HepG2 (cell line): Measurements from ENCODE around the gene IKZF4. TPM values are rescaled to one million over a fixed set of nuclear protein-coding genes. Genes with fewer than 3 reads are reported as not detected.

Experiments
- FLYWCH1 ChIP-seq: sonication (generic); formaldehyde crosslinking; IDR thresholded peaks from 2 replicates; pipeline ENCODE4 v1.8.1; 2023; ENCODE audit warnings: mild to moderate bottlenecking, missing genetic modification reagents
- FOXA1 ChIP-seq, 2 experiments: fragments of 450-650 bp in 1 of 2; sonication (generic) in 1 of 2; formaldehyde crosslinking in 1 of 2; IDR thresholded peaks; 2 replicates each; pipeline versions ENCODE4 v1.4.0 to v1.6.1; 2016 to 2020; ENCODE audit warnings: missing genetic modification reagents in 1 of 2
- GMEB1 ChIP-seq: sonication (generic); formaldehyde crosslinking; IDR thresholded peaks from 2 replicates; pipeline ENCODE4 v1.5.1; 2020; ENCODE audit warnings: missing genetic modification reagents, mild to moderate bottlenecking, borderline replicate concordance
- HMGXB3 ChIP-seq: sonication (generic); formaldehyde crosslinking; IDR thresholded peaks from 2 replicates; pipeline ENCODE4 v1.4.0; 2020; ENCODE audit warnings: missing genetic modification reagents, borderline replicate concordance
- MXD1 ChIP-seq: sonication (generic); formaldehyde crosslinking; IDR thresholded peaks from 2 replicates; pipeline ENCODE4 v1.4.0; 2020; ENCODE audit warnings: mild to moderate bottlenecking, missing genetic modification reagents
- TAF1 ChIP-seq: sonication (generic); formaldehyde crosslinking; IDR thresholded peaks from 2 replicates; pipeline ENCODE4 v1.4.0; 2020; ENCODE audit warnings: missing genetic modification reagents
- THRA ChIP-seq: sonication (generic); formaldehyde crosslinking; IDR thresholded peaks from 2 replicates; pipeline ENCODE4 v1.4.0; 2020; ENCODE audit warnings: missing genetic modification reagents, borderline replicate concordance
- TOPORS ChIP-seq: sonication (generic); formaldehyde crosslinking; IDR thresholded peaks from 2 replicates; pipeline ENCODE4 v1.8.0; 2023; ENCODE audit warnings: mild to moderate bottlenecking, missing genetic modification reagents
- ZBED4 ChIP-seq: sonication (generic); formaldehyde crosslinking; IDR thresholded peaks from 2 replicates; pipeline ENCODE4 v1.4.0; 2020; ENCODE audit warnings: missing genetic modification reagents, borderline replicate concordance
- ZNF253 ChIP-seq: sonication (generic); formaldehyde crosslinking; IDR thresholded peaks from 2 replicates; pipeline ENCODE4 v1.8.0; 2022; ENCODE audit warnings: mild to moderate bottlenecking, missing genetic modification reagents, borderline replicate concordance
- ZNF740 ChIP-seq: sonication (generic); formaldehyde crosslinking; IDR thresholded peaks from 2 replicates; pipeline ENCODE4 v1.4.0; 2020; ENCODE audit warnings: missing genetic modification reagents
- ZNF816 ChIP-seq: sonication (generic); formaldehyde crosslinking; IDR thresholded peaks from 2 replicates; pipeline ENCODE4 v1.8.0; 2022; ENCODE audit warnings: missing genetic modification reagents, mild to moderate bottlenecking, borderline replicate concordance
- polyA plus RNA-seq, 8 experiments: library from polyadenylated mRNA; depleted of rRNA in 3 of 8; stranded (reverse) in 7 of 8; unstranded in 1 of 8; fragments of >200 nt; fragmentation: Illumina TruSeq in 4 of 8; extraction: Trizol in 4 of 8; gene quantifications; 2 replicates each; pipeline versions ENCODE4 v1.2.1 to v1.2.3, GENCODE V29; 2011 to 2016; ENCODE audit warnings: low read depth in 4 of 8, missing spikeins in 1 of 8, mixed read lengths in 1 of 8; ENCODE audit not compliant: insufficient read depth in 1 of 8
- total RNA-seq, 5 experiments: library from RNA; depleted of rRNA; stranded (reverse); fragments of >200 nt; fragmentation: Illumina TruSeq; extraction: Trizol; gene quantifications; 2 replicates each; pipeline ENCODE4 v1.2.3, GENCODE V29; 2016; ENCODE audit warnings: low read depth in 1 of 5

Gene IKZF4
- total and polyA plus RNA-seq, 2 of the 13 experiments (the other 11 are each of a cell fraction or from before 2014, with no cell fraction given): 0.58 to 2.2 TPM

GRCh38 chr12:56078931-56079722 is 58.3 kb downstream of the IKZF4 start (continued):
- TF ChIP-seq HMGXB3 (no peak), THRA (CRISPR knock-in tag) (0 out of 2 replicates have a peak, but pooled peaks have one; percentile 34), ZBED4 (peak; percentile 51; the same call in 1 of the 2 replicates), GMEB1 (0 out of 2 replicates have a peak, but pooled peaks have one; percentile 18), ZNF253 (CRISPR knock-in tag) (no peak), MXD1 (peak; percentile 46; the same call in 1 of the 2 replicates), FLYWCH1 (CRISPR knock-in tag) (peak; percentile 37; the same call in 1 of the 2 replicates), ZNF816 (CRISPR knock-in tag) (peak; percentile 35; the same call in 1 of the 2 replicates), TOPORS (CRISPR knock-in tag) (no peak), FOXA1 (IDR thresholded peaks at IDR 0.05) (no peak), FOXA1 (CRISPR knock-in tag; IDR thresholded peaks at IDR 0.05) (0 out of 2 replicates have a peak, but pooled peaks have one; percentile 6), ZNF740 (CRISPR knock-in tag) (peak; percentile 76), TAF1 (CRISPR knock-in tag) (peak; percentile 78)
